ENCODE data around the gene MPC1.
"Not testable (repeated sequence)": the region's sequence is repeated elsewhere in the genome, so short reads cannot be mapped to it uniquely, and the experiment has no call there.

Gene MPC1

GRCh38 chr6:166410426-166410935 is 27.7 kb upstream of the MPC1 start:
- Histone ChIP-seq H3K27ac (peak overlapping the region in 3 of 21 experiments; percentile 17 to 83 (median 71)), H3K4me3 (no peak overlapping the region)

DNA sequence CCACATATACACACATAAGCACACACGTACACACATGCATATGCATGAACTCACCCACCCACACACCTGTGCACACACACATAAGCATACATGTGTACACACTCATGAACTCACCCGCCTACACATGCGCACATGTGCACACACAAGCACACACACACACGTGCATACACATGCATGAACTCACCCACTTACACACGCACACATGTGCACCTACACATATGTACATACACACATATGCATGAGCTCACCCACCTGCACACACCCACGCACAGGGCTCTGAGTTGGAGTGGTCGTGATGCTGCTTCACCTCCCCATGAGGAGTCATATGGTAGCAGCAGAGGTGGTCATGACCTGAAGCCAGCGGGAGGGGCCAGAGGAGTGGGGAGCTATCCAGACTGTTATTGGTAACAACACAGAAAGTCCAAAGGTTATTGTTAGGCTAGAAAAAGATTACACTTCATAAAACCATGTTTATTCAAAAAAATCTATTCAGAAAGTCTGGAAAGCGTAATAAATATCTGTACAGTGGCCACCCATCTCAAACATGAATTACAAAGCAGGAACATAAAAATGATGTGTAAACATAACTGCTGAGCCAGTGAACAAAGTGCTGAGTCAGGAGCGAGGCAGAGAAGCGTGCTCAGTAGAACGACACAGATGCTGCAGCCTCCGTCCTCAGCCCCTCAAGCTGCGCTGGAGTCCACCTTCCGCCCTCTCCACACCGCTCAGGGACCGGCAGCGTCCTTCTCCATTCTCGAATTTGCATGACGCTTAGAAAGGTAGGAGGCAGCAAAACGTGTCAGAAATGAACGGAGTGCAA is 26.4 kb upstream of the MPC1 start:
- Histone ChIP-seq H3K27ac (no peak overlapping the region), H3K4me3 (no peak overlapping the region)

GRCh38 chr6:166406197-166406596 is 23.5 kb upstream of the MPC1 start:
- no peak overlapping the region for H3K4me3 ChIP-seq
- H3K27ac ChIP-seq = no peak overlapping the region

DNA sequence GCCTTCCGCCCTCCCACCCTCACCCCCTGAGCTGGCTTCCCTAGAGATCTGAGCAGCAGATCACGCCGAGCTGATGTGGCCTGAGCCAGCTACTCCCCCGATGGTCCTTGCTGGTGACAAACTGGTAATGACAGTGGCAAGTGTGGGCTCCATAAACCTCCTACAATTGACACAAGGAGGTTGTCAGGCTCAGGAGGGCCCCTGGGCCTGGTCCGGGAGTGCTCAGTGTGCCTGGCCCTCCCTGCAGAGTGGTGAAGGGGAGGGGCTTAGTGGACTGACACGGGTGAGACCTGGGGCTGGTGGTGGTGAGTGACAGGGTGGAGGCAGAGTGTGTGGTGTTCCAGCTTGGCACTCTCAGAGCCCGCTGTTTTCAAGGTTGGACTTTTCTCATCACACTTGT is 22.6 kb upstream of the MPC1 start:
- H3K4me3 ChIP-seq = no peak overlapping the region

DNA sequence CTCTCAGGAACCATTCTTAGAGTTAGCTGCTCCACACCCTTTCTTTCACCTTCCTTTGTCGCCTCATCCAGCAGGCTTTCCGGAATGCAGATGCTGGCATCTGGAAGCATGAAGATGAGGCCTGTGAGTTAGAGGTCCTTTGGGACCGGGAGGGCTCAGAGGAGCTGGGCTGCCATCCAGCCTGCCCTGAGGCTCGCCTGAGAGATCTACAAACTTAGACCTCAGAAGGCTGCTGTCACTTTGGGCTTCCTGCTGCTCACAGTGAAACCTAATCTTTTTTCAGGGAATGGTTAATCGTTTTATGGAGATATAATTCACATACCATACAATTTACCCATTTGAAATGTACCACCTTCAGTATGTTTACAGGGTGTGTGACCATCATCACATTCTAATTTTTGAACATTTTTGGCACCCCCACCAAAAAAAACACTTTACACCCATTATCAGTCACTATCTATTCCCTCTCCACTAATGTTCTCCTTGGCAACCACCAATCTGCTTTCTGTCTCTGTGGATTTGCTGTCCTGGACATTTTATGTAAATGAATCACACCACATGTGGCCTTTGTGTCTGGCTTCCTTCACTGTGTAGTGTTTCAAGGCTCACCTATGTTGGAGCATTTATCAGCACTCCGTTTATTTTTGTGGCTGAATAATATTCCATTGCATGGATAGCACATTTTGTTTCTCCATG is 20.0 kb upstream of the MPC1 start:
- Histone ChIP-seq H3K27ac (no peak overlapping the region), H3K4me3 (no peak overlapping the region)

More for the DNA sequence above, 22.6 kb upstream of the MPC1 start:
- H3K27ac ChIP-seq = no peak overlapping the region

GRCh38 chr6:166400649-166401250 is 18.0 kb upstream of the MPC1 start:
- not testable (repeated sequence) for H3K4me3 ChIP-seq, H3K27ac ChIP-seq

- H3K4me3 ChIP-seq = no peak overlapping the region
- no peak overlapping the region for H3K27ac ChIP-seq
Observed at GRCh38 chr6:166400181-166400580, 17.4 kb upstream of the MPC1 start.

GRCh38 chr6:166398348-166398747 is 15.6 kb upstream of the MPC1 start:
- Histone ChIP-seq H3K27ac (no peak overlapping the region), H3K4me3 (no peak overlapping the region)

DNA sequence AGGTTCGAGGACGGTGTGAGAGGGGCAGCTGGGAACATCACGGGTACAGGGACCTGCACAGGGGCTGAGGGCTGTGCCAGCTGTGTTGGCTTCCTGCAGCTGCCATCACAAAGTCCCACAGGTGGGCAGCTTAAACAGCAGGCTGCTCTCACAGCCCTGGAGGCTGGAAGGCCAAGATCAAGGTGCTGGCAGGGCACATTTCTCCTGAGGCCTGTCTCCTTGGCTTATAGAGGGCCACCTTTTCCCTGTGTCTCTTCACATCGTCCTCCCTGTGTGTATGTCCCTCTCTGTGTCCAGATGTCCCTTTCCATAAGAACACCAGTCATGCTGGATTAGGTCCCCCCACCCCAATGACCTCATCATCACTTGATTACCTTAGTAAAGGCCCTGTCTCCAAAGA is 15.1 kb upstream of the MPC1 start:
- Histone ChIP-seq H3K4me3 (no peak overlapping the region), H3K27ac (no peak overlapping the region)

DNA sequence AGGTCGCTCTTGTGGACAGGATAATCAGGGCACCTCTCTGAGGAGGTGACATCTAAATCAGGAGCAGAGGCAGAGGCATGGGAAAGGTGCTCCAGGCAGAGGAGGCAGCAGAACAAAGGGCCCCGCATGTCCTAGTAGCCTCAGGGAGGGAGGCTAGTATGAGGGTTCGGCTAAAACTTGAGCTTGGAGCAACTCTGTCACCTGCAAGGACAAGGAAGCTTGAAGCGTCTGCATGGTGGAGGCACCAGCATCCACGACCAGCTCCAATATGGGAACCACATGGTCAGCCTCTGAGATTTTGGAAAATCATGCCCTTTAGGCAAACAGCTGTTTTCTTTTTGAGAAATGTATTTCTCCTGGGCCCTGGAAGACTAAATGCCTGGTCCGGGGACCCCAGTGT is 13.0 kb upstream of the MPC1 start:
- Histone ChIP-seq H3K27ac (no peak overlapping the region), H3K4me3 (no peak overlapping the region)

GRCh38 chr6:166395351-166395750 is 12.6 kb upstream of the MPC1 start:
- Histone ChIP-seq H3K4me3 (no peak overlapping the region), H3K27ac (no peak overlapping the region)

DNA sequence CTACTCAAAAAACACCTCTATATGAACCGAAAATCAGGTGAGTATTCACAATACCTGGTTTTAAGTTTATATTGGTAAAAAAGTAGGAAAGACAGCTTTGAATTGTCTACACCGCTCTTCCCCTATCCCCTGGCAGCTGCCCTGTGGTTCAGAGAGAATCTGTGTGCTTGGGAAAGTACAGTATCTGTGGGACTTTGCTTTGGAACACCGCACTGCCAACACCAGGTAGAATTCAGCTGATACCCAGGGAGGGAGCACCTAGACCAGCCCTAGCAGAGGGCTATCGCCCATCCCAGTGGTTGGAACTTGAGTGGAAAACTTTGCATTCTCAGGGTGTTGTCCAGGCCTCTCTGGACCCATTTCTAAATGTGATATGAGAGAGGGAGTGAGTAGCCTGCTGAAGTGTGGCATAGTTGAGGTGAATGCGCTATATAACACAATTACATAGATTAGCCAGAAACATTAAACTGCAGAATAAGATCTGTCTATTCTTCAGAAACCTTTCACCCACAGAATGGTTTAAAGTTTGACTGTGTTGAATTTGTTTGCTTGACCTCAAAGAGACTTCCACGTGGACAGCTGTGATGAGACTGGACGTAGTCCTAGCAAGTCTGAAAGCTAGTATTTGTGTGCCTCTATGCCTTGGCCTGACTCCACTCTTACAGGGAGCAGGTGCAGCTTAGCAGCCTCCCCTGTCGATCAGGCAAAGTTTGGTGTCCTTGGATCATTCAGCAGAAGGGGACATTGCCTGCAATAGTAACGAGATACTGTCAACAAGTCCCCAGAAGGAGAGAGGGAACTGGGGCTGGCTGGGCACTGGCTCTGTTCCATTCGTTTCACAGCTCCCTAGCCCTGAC is 11.5 kb upstream of the MPC1 start:
- H3K27ac ChIP-seq = no peak overlapping the region
- H3K4me3 ChIP-seq = no peak overlapping the region

DNA sequence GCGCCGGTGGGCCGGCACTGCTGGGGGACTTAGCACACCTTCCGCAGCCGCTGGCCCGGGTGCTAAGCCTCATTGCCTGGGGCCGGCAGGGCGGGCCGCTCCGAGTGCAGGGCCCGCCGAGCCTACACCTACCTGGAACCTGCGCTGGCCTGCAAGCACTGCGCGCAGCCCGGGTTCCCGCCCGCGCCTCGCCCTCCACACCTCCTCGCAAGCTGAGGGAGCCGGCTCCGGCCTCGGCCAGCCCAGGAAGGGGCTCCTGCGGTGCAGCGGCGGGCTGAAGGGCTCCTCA is 10.7 kb upstream of the MPC1 start:
- Histone ChIP-seq H3K27ac (no peak overlapping the region), H3K4me3 (peak overlapping the region in 1 of 7 experiments; percentile 17)

DNA sequence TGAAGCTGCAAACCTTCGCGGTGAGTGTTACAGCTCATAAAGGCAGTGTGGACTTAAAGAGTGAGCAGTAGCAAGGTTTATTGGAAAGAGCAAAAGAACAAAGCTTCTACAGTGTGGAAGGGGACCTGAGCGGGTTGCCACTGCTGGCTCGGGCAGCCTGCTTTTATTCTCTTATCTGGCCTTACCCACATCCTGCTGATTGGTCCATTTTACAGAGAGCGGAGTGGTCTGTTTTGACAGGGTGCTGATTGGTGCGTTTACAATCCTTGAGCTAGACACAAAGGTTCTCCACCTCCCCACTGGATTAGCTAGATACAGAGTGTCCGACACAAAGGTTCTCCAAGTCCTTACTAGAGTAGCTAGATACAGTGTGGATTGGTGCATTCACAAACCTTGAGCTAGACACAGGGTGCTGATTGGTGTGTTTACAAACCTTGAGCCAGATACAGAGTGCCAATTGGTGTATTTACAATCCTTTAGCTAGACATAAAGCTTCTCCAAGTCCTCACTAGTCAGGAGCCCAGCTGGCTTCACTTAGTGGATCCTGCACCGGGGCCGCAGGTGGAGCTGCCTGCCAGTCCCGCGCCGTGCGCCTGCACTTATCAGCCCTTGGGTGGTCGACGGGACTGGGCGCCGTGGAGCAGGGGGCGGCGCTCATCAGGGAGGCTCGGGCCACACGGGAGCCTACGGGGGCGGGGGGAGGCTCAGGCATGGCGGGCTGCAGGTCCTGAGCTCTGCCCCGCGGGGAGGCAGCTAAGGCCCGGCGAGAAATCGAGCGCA is 10.2 kb upstream of the MPC1 start:
- peak overlapping the region in 1 of 7 experiments; percentile 17 for H3K4me3 ChIP-seq
- not testable (repeated sequence) for H3K27ac ChIP-seq

DNA sequence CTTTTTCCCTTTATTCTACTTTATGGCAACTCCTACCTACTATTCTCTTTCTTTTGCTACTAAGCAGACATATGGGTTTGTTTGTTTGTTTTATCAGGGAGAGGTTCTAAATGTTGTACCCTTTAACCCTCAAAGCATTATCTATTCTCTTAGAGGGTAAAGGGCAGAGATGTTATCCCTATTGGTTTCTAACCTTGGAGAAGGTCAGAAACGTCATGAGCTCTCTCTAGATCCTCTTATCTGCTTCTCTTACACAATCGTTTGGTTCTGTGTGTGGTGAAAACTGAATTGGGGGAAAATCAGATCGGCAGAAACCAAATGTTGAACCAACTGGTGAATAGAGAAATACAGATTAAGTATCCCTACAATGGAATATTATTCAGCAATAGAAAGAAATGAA is 6.4 kb upstream of the MPC1 start:
- no peak overlapping the region for H3K4me3 ChIP-seq
- H3K27ac ChIP-seq = no peak overlapping the region

DNA sequence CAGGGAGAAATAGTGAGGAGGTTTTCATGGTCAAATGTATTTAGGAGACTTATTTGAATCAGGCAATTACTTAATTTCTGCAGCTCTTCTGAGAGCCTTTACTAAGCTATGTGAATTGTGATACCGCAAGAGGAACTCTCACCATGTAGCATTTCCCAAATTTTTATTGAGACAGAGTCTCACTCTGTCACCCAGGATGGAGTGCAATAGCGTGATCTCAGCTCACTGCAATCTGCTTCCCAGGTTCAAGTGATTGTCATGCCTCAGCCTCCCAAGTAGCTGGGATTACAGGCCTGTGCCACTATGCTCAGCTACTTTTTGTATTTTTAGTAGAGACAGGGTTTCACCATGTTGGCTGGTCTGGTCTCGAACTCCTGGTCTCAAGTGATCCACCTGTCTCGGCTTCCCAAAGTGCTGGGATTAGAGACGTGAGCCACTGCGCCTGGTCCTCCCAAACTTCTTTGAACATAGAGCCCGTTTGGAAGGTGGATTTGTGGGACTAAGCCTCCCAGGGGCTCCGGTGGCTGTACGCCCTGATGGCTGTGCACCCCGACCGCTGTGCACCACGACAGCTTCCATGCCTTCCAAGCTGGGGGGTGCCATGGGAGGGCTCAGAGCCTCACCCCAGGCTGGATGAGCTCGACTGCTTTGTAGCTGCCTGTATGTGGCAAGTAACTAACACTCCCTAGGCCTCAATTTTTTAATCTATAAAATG is 5.7 kb upstream of the MPC1 start:
- Histone ChIP-seq H3K4me3 (no peak overlapping the region), H3K27ac (no peak overlapping the region)

DNA sequence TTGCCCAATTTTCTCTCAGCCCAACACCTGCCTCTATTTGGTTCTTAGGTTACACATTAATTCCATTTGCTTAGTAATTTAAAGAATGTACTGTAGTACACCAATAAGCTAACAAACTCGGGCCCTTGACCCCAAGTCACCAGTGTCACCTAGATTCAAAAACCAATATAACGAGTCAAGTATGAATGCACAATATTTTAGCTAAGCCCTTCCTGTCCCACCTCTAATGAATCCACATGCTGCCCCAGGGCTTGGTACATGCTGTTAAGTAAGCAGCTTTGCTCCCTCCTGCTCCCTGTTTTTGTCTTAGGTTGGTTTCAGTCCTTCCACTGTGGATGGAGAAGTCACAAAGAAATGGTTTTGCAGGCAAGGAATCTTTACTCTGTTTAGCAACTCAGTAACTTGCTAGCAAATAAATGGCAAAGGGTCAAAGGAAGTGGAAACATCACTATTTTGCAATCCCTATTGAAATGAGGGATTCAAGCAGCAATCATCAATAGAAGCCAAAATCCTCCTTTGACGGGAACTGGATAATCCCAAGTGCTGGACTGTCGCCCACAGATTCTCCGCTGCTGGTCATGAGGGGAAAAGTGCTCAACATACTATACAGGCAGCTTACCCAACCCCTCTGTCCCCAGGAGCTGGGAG is 5.0 kb upstream of the MPC1 start:
- H3K4me3 ChIP-seq = no peak overlapping the region
- no peak overlapping the region for H3K27ac ChIP-seq

GRCh38 chr6:166387098-166387497 is 4.4 kb upstream of the MPC1 start:
- H3K27ac ChIP-seq, H3K4me3 ChIP-seq: not testable (repeated sequence)
